ENCODE data around the gene TSPAN4. TPM values are rescaled to one million over a fixed set of nuclear protein-coding genes. Genes with fewer than 3 reads are reported as not detected.
A peak's percentile ranks its signal among the peaks of the same experiment; 100 is the strongest.

Gene TSPAN4
- total RNA-seq, 2 donors from 2014 or later: 2.1 to 3.0 TPM

DNA sequence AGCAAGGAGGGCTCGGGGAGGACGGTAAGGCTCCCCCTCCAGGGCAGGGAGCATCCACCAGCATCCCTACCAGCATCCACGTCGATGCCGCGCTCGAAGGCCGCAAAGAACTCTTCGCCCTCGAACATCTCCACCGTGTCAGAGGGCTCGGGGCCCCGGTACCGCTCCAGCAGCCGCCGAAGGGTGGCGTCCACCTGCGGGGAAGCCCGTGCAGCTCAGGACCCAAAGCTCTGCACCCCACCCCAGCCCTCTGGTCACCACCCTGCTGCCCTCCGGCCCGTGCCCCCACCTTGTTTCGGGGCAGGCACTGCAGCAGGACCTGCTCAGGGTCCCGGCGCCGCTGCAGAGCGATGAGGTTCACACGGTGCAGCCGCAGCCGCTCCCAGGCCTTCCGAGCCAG lies 42.2 kb upstream of the TSPAN4 start:
- Mint-ChIP-seq H3K27me3 (no peaks in the 10 kb centered on the region), H3K27ac (no peak overlapping the region), H3K4me3 (no peak overlapping the region), H3K4me1 (peaks cover 11% of the 10 kb centered on the region), H3K36me3 (ENCODE audit: low read depth) (no peaks in the 10 kb centered on the region)
- ATAC-seq (no peak), DNase-seq (no peak)
- no peaks in the 10 kb centered on the region for H3K9me3 ChIP-seq (ENCODE audit: control insufficient read depth, low read length, poor library complexity, severe bottlenecking)

DNA sequence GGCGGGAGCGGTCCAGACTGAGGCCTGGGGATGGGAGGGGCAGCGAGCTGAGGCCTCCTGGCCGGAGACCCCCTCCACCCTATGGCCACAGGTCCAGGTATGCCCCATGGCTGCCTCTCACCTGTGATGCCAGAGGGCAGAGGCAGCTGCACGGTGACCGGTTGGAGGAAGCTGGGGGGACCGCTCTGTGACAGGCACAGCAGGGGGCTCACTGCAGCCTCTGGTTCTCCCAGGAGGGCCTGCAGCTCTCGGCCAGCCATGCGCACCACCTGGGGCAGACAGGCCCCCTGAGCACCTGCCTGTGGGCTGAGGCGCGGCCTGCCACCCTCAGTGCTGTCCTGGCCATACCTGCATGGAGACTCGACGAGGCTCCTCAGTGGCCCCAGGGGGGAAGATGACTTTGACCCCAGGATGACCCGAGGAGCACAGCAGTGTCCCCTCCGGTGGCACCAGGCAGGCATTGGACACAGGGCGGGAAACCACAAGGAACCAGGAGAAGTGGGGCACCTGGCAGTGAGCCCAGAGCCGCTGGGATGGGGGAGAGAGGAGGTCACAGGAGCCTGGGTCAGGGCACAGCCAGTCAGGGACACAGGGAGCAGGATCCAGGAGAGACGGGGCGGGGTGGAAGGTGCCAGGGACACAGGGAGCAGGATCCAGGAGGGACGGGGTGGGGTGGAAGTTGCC lies 41.4 kb upstream of the TSPAN4 start:
- peaks cover 10% of the 10 kb centered on the region for H3K4me1 Mint-ChIP-seq
- no peaks in the 10 kb centered on the region for H3K9me3 ChIP-seq (ENCODE audit: control insufficient read depth, low read length, poor library complexity, severe bottlenecking)
- H3K27ac Mint-ChIP-seq: no peak overlapping the region
- ATAC-seq (no peak), DNase-seq (no peak)
- no peaks in the 10 kb centered on the region for H3K36me3 Mint-ChIP-seq (ENCODE audit: low read depth)
- no peak overlapping the region for H3K4me3 Mint-ChIP-seq
- no peaks in the 10 kb centered on the region for H3K27me3 Mint-ChIP-seq

DNA sequence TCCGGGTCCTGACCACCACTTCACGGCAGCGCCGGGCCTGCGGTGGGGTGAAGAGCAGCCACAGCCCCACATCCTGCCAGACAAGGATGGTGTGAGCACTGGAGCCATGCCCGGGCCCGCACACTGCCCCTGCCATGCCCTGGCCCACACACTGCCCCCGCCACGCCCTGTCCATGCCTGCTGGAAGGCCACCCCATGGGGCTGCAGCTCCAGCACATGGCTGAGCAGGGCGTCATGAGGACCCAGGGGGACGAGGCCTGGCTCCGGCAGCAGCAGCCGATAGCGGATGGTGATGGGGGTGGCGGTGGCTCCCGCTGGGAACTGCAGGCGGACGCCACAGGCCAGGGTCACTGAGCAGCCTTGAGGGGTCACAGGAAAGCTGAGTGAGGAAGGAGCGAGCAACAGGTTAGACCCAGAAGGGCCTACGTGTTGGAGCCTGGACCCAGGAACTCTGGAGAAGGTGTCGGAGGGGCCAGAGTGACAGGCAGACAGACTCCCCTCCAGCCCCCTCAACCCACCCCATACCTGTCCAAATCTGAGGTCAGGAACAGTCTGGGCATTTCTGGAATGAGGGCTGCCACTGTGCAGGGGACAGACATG lies 40.5 kb upstream of the TSPAN4 start:
- Mint-ChIP-seq H3K36me3 (ENCODE audit: low read depth) (no peaks in the 10 kb centered on the region), H3K27me3 (no peaks in the 10 kb centered on the region), H3K4me1 (peaks cover 3% of the 10 kb centered on the region), H3K4me3 (no peak overlapping the region), H3K27ac (no peak overlapping the region)
- DNase-seq: no peak
- H3K9me3 ChIP-seq (ENCODE audit: control insufficient read depth, low read length, poor library complexity, severe bottlenecking): no peaks in the 10 kb centered on the region
- ATAC-seq: no peak

DNA sequence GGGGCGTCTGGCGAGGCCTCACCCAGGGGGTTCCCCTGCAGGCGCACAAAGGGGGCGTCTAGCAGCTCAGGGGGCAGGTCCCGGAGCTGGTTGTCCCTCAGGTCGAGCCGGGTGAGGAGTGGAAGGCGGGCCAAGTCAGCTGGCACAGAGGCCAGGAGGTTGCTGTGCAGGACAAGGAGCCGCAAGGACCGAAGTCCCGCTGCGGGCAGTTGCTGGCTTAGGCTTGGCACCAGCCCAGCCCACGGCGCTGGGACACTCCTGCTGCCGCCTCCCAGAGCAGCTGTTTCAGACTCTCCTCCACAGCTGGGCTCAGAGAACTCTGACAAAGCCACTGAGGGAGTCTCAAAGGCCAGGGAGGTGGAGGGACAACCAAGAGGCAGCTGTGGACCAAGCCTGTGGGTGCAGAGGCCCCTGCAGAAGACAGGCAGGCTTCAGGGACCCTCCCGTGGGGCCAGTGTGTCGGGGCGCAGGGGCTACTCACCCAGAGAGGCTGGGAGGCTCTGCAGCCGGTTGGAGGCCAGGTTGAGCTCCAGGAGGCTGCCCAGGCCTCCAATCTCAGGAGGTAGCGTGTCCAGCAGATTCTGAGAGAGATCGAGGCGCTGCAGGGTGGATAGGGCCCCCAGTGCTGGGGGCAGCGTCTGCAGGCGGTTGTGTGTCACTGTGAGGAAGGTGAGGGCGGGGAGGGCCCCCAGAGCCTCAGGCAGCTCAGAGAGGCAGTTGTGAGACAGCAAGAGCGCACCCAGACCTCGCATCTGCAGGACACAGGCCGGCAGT lies 39.8 kb upstream of the TSPAN4 start:
- ATAC-seq: no peak
- H3K4me1 Mint-ChIP-seq: peaks cover 5% of the 10 kb centered on the region
- peak overlapping the region; percentile 63 for H3K4me3 Mint-ChIP-seq
- no peak for DNase-seq
- H3K27me3 Mint-ChIP-seq: no peaks in the 10 kb centered on the region
- H3K36me3 Mint-ChIP-seq (ENCODE audit: low read depth): no peaks in the 10 kb centered on the region
- no peaks in the 10 kb centered on the region for H3K9me3 ChIP-seq (ENCODE audit: control insufficient read depth, low read length, poor library complexity, severe bottlenecking)
- H3K27ac Mint-ChIP-seq: no peak overlapping the region

DNA sequence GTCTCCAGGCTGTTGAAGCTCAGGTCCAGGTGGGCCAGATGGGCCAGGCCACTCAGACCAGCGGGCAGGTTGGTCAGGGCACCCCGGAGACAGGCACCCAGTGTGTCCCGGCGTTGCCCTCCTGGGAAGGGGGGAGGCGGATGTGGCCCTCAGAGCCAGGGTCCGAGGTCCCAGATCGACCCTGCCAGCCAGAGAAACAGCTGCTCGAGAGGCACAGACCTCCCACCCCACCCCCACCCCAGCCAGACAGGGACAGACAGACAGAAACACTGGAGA lies 39.2 kb upstream of the TSPAN4 start:
- ATAC-seq: no peak
- Mint-ChIP-seq H3K27ac (no peak overlapping the region), H3K36me3 (ENCODE audit: low read depth) (no peaks in the 10 kb centered on the region), H3K4me3 (peak overlapping the region; percentile 63), H3K27me3 (no peaks in the 10 kb centered on the region), H3K4me1 (peaks cover 6% of the 10 kb centered on the region)
- DNase-seq: no peak
- H3K9me3 ChIP-seq (ENCODE audit: control insufficient read depth, low read length, poor library complexity, severe bottlenecking): no peaks in the 10 kb centered on the region

DNA sequence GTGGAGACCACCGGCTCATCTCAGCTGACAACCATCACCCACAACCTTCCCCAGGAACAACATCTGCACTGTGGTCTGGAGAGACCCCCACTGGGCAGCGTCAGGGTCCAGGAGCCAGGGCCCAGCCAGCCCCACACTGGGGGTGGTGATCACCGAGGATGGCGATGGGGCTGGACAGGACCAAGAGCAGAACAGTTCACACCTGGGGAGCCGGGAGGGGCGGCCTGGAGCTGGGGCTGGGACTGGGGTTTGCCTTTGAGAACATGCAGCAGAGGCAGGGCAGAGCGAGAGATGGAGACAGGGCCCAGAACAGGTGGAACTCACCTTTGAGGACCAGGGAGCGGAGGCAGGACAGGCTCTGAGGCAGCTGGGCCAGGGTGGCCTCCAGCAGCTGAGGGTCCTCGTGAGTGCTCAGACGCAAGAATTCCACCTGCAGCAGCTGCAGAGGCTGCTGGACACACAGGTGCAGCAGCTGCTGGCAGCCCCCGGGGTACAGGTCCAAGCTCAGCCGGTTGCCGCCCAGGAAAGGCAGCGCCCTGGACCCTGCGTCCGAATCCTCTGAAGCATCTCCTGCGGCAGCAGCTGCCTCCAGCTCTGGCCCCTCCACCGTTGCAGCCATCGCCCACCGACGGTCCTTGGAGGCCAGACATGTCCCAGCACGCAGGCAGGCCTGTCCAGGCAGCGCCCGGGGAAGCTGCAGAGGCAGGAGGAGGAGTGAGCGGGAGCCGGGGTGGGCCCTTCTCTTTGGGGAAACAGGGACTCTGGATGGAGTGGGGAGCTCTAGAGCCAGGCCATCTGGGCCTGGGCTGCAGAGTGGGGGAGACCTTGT lies 38.7 kb upstream of the TSPAN4 start:
- ATAC-seq: no peak
- H3K27ac Mint-ChIP-seq: no peak overlapping the region
- H3K4me1 Mint-ChIP-seq: peaks cover 10% of the 10 kb centered on the region
- DNase-seq: no peak
- no peaks in the 10 kb centered on the region for H3K36me3 Mint-ChIP-seq (ENCODE audit: low read depth)
- no peaks in the 10 kb centered on the region for H3K9me3 ChIP-seq (ENCODE audit: control insufficient read depth, low read length, poor library complexity, severe bottlenecking)
- H3K4me3 Mint-ChIP-seq: peak overlapping the region; percentile 84
- no peaks in the 10 kb centered on the region for H3K27me3 Mint-ChIP-seq

DNA sequence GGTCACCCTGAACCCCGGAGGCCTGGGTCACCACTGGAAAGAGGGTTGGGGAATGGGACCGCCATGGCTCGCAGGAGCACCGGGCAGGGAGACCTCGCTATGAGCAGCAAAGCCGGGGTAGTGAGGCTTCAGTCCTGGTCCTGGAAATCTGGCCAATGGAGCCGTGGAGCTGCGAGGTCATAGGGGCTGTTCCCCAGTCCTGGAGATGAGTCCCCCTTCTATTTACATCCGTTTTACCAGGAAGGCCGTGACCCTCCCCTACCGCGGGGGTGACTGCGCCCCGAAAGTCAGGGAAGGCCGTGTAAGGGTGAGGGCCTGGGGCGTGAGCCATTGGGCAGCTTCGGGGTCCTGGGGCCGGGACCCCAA lies 38.1 kb upstream of the TSPAN4 start:
- Mint-ChIP-seq H3K27ac (no peak overlapping the region), H3K36me3 (ENCODE audit: low read depth) (no peaks in the 10 kb centered on the region), H3K4me3 (peak overlapping the region; percentile 84), H3K4me1 (peaks cover 10% of the 10 kb centered on the region), H3K27me3 (no peaks in the 10 kb centered on the region)
- ATAC-seq (no peak), DNase-seq (no peak)
- no peaks in the 10 kb centered on the region for H3K9me3 ChIP-seq (ENCODE audit: control insufficient read depth, low read length, poor library complexity, severe bottlenecking)

DNA sequence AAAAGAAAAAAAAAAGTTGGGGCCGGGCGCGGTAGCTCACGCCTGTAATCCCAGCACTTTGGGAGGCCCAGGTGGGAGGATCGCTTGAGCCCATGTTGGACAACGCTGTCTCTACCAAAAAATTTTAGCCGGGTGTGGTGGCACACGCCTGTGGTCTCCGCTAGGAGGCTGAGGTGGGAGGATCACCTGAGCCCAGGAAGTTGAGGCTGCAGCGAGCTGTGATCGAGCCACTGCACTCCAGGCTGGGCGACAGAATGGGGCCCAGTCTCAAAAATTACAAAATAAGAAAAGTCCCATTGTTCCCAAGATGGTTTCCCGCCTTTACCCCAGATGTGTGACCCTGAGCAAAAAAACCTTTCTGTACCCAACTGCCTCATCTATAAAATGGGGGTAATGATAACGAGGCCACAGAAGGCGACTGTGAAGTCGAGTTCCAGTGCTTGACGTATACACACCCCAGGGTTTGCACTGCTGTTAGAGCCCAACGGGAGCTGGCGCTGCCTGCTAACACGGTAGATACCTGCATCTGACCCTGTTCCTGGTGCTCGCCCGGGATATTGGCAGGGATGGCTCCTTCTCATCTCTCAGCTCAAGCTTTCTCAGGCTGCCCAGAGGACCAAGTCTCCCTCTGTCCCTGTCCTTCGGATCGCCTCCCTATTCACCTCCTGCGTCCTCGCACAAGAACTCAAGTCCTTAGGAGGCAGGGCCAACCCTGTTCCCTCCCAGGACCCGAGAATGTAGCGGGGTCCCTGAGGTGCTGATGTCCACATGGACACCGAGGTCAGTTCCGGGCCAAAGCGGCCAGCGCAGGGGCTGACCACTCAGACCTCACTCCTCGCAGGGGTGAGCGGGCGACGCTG lies 34.0 kb upstream of the TSPAN4 start:
- Mint-ChIP-seq H3K36me3 (ENCODE audit: low read depth) (peaks cover under 1% of the 10 kb centered on the region), H3K4me3 (peak overlapping the region; percentile 90), H3K27ac (peak overlapping the region; percentile 97), H3K4me1 (peaks cover 21% of the 10 kb centered on the region), H3K27me3 (no peaks in the 10 kb centered on the region)
- DNase-seq (peak in 1 of 3 donors; percentile 34), ATAC-seq (peak; percentile 0)
- H3K9me3 ChIP-seq (ENCODE audit: control insufficient read depth, low read length, poor library complexity, severe bottlenecking): no peaks in the 10 kb centered on the region

DNA sequence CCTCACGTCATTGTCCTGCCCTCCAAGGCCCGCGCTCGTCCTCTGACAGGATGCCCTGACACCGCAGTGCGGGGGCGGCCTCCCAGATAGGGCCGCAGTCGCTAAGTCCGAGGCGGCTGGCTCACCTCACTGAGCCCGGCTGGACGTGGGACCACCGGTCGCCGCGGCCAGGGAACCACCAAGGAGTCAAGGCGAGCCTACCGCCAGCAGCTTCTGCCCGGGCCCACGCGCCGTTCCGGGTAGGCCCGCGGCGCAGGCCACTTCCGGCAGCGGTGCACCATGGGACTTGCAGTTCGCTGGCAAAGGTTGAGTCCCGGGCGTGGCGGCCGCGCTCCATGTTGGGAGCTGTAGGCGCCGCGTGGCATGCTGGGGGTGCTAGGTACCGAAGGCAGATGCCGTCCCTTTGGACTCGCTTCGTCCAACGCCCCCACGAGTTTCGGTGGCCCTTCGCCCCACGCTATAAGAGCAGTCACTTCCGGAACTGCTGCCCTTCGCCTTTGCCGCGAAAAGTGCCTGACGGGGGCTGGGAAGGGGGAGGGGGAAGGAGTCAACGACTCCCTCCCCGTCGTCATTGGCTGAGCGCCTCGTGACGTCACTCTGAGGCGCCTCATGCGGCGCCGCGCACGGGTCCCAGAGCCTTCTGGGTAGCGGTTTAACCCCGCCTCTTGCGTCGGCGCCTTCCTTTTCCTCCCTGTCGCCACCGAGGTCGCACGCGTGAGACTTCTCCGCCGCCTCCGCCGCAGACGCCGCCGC lies 33.2 kb upstream of the TSPAN4 start, which contains the start of gene RPLP2:
RPLP2 (plus strand) TSS at position 681 of the 753 bp plus-strand sequence. CDS start 268 bp downstream, outside the sequence.
- H3K9me3 ChIP-seq (ENCODE audit: control insufficient read depth, low read length, poor library complexity, severe bottlenecking): no peaks in the 10 kb centered on the region
- peaks cover 3% of the 10 kb centered on the region for H3K36me3 Mint-ChIP-seq (ENCODE audit: low read depth)
- H3K4me3 Mint-ChIP-seq: peak within 1 kb of the TSS; percentile 90
- DNase-seq: peak; percentile 94 to 96 (median 95)
- H3K4me1 Mint-ChIP-seq: peaks cover 21% of the 10 kb centered on the region
- no peaks in the 10 kb centered on the region for H3K27me3 Mint-ChIP-seq
- peak; percentile 87 for ATAC-seq
- peak within 1 kb of the TSS; percentile 97 for H3K27ac Mint-ChIP-seq

DNA sequence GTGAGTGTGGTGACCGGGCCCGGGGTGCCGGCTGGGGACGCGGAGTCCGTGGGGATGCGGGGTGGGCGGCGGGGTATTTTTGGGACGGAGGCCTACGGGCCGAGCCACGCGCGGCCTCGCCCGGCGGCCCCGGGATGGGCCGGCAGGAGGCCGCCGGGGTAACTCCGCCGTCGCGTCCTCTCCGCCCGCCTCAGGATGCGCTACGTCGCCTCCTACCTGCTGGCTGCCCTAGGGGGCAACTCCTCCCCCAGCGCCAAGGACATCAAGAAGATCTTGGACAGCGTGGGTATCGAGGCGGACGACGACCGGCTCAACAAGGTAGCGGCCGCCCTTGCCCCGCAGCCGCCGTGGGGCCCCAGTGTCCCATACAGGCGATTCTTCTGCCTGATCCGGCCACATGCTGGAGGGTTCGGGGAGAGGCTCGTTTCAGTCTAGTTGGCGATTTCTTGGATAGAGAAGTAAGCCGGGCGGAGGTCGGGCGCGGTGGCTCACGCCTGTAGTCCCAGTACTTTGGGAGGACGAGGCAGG lies 32.5 kb upstream of the TSPAN4 start:
- no peaks in the 10 kb centered on the region for H3K9me3 ChIP-seq (ENCODE audit: control insufficient read depth, low read length, poor library complexity, severe bottlenecking)
- Mint-ChIP-seq H3K4me3 (peak overlapping the region; percentile 90), H3K27me3 (no peaks in the 10 kb centered on the region), H3K36me3 (ENCODE audit: low read depth) (peaks cover 3% of the 10 kb centered on the region), H3K27ac (peak overlapping the region; percentile 97), H3K4me1 (peaks cover 21% of the 10 kb centered on the region)
- no peak for DNase-seq
- peak; percentile 30 for ATAC-seq

DNA sequence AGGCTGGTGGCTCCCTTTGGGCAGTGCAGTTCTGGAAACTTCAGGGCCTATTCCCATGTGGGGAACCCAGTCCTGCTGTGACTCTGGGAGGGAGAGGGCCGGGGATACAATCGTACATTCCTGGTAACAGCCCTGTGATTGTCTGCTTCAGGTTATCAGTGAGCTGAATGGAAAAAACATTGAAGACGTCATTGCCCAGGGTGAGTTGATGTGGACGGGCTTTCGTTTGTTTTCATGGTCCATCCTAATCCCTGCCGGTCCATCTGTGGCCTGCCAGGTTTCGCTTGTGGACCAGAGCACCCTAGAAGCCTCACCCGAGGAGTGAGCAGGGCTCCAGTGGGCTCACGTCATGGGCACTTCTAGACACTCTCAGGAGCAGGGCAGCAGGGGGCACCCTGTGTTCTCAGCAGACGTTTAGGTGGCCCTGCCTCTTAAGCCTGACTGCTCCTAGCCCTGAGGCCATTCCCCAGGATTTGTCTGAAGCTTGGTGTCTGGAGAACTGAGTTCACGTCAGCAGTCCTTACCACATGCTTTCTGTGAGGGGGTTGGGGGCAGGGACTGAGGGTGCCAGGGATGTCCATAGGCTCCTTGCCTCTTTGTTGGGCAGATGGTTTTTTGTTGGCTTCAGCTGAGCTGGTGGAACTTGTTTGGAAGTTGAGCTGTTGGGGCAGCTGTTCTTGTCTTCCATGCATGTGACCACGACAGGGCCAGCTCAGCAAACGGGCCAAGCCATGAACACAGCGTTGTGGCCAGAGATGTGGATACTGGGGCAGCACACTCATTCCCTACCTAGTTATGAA lies 31.0 kb upstream of the TSPAN4 start:
- peaks cover 3% of the 10 kb centered on the region for H3K36me3 Mint-ChIP-seq (ENCODE audit: low read depth)
- peak overlapping the region; percentile 90 for H3K4me3 Mint-ChIP-seq
- H3K27me3 Mint-ChIP-seq: no peaks in the 10 kb centered on the region
- H3K27ac Mint-ChIP-seq: peak overlapping the region; percentile 97
- ATAC-seq (no peak), DNase-seq (no peak)
- H3K9me3 ChIP-seq (ENCODE audit: control insufficient read depth, low read length, poor library complexity, severe bottlenecking): no peaks in the 10 kb centered on the region
- H3K4me1 Mint-ChIP-seq: peaks cover 18% of the 10 kb centered on the region

Data from T-helper 17 cell (primary cell).